SK-N-SH treated with all-trans-retinoic acid at 6 μM for 48 hours (cell line): Measurements from ENCODE around the gene ANKRD29.

Experiments
- GLIS3 ChIP-seq: fragments of 250-450 bp; sonication (Bioruptor Pico); IDR thresholded peaks from 2 replicates; pipeline ENCODE4 v1.5.0; 2020; ENCODE audit warnings: mild to moderate bottlenecking, moderate library complexity
- PATZ1 ChIP-seq: fragments of 250-450 bp; sonication (Bioruptor Pico); IDR thresholded peaks from 2 replicates; pipeline ENCODE4 v1.8.0; 2020; ENCODE audit warnings: mild to moderate bottlenecking, moderate library complexity, borderline replicate concordance

GRCh38 chr18:23706971-23707640 is 44.4 kb upstream of the ANKRD29 start:
- TF ChIP-seq GLIS3 (CRISPR knock-in tag) (no peak), PATZ1 (CRISPR knock-in tag) (no peak)
